Aorta (tissue), 5 donors: ENCODE measurements around the gene TRIM50. TPM values are rescaled to one million over a fixed set of nuclear protein-coding genes. Genes with fewer than 3 reads are reported as not detected.
"Not testable (repeated sequence)": the region's sequence is repeated elsewhere in the genome, so short reads cannot be mapped to it uniquely, and the experiment has no call there.

Experiments
- ATAC-seq: fragments of 200-7000 bp; cut with Tn5 transposase; one replicate; pipeline ENCODE4 v1.9.1; 2022; ENCODE audit warnings: moderate library complexity; ENCODE audit not compliant: low FRiP score
- DNase-seq, 2 donors: peaks; one replicate each; pipeline ENCODE4 v3.0.0-alpha.2; 2020
- H3K27ac ChIP-seq, 2 donors: one replicate each; pipeline ENCODE4 v1.5.1; 2013; ENCODE audit warnings: low read length in 2 of 2, mild to moderate bottlenecking in 2 of 2, moderate library complexity in 2 of 2, control low read depth in 1 of 2, inconsistent platforms in 1 of 2, low read depth in 1 of 2
- H3K27me3 ChIP-seq, 2 donors: one replicate each; pipeline ENCODE4 v1.6.1; 2013; ENCODE audit warnings: control low read depth in 1 of 2, low read length in 1 of 2, mild to moderate bottlenecking in 1 of 2, moderate library complexity in 1 of 2; ENCODE audit not compliant: insufficient read depth in 2 of 2, control insufficient read depth in 1 of 2
- H3K36me3 ChIP-seq, 2 donors: one replicate each; pipeline ENCODE4 v1.6.1; 2013; ENCODE audit warnings: control low read depth in 1 of 2, low read length in 1 of 2, mild to moderate bottlenecking in 1 of 2; ENCODE audit not compliant: insufficient read depth in 2 of 2, control insufficient read depth in 1 of 2
- H3K4me1 ChIP-seq, 2 donors: one replicate each; pipeline ENCODE4 v1.6.1; 2013; ENCODE audit warnings: low read length in 2 of 2, control low read depth in 1 of 2, mild to moderate bottlenecking in 1 of 2, moderate library complexity in 1 of 2; ENCODE audit not compliant: insufficient read depth in 2 of 2, control insufficient read depth in 1 of 2
- H3K4me3 ChIP-seq, 2 donors: one replicate each; pipeline ENCODE4 v1.5.1; 2013; ENCODE audit warnings: low read length in 2 of 2, control low read depth in 1 of 2, mild to moderate bottlenecking in 1 of 2
- H3K9me3 ChIP-seq: one replicate; pipeline ENCODE4 v1.6.1; 2013; ENCODE audit warnings: mild to moderate bottlenecking, low read length; ENCODE audit not compliant: control insufficient read depth
- WGBS, 2 donors: extraction: QIAGEN DNeasy Blood & Tissue Kit; methylation state at CpG; one replicate each; pipeline ENCODE4 v1.1.7; 2013; 5-methylcytosine and 5-hydroxymethylcytosine counted together
- intact Hi-C, 2 donors: fragments of 100-400 bp; cut with DNase I; formaldehyde crosslinking; loops; one replicate each; pipeline versions ENCODE4 v1.14.2 to v1.15.0; 2022
- polyA plus RNA-seq, 2 donors: library from polyadenylated mRNA; stranded (reverse); fragments of 200-250 nt; gene quantifications; one replicate each; pipeline ENCODE4 v1.2.3, GENCODE V29; 2013
- total RNA-seq, 2 donors: library from RNA; stranded (reverse); fragmentation: NEBNext Ultra II Directional; extraction: Animal tissue kit (Norgen Biotek cat#: 25700); gene quantifications; one replicate each; pipeline ENCODE4 v1.2.1, GENCODE V29; 2021
- donor health status: healthy with polysubstance abuse.
- donor health status: Bipolar disorder and iron deficiency.
- donor health status: DM: no; HTN: no; CAD: no.
- donor health status: DM: no; HTN: no; CAD: no.
- donor health status: DM: yes; HTN: yes; CAD: no.

TRIM50 gene
- total and polyA plus RNA-seq, 4 donors = 0.38 to 2.2 TPM; not detected in 2

GRCh38 chr7:73364006-73364728 is 36.3 kb upstream of the TRIM50 start:
- Histone ChIP-seq H3K27me3 (no peaks in the 10 kb centered on the region), H3K27ac (no peak overlapping the region), H3K4me1 (no peaks in the 10 kb centered on the region), H3K4me3 (no peak overlapping the region), H3K36me3 (no peaks in the 10 kb centered on the region), H3K9me3 (no peaks in the 10 kb centered on the region)
- intact Hi-C loops = no loop called here
- WGBS, 2 donors = 46 to 47% methylated on average over 24 to 25 of the region's 25 CpGs
- no peak for DNase-seq
- ATAC-seq = no peak

DNA sequence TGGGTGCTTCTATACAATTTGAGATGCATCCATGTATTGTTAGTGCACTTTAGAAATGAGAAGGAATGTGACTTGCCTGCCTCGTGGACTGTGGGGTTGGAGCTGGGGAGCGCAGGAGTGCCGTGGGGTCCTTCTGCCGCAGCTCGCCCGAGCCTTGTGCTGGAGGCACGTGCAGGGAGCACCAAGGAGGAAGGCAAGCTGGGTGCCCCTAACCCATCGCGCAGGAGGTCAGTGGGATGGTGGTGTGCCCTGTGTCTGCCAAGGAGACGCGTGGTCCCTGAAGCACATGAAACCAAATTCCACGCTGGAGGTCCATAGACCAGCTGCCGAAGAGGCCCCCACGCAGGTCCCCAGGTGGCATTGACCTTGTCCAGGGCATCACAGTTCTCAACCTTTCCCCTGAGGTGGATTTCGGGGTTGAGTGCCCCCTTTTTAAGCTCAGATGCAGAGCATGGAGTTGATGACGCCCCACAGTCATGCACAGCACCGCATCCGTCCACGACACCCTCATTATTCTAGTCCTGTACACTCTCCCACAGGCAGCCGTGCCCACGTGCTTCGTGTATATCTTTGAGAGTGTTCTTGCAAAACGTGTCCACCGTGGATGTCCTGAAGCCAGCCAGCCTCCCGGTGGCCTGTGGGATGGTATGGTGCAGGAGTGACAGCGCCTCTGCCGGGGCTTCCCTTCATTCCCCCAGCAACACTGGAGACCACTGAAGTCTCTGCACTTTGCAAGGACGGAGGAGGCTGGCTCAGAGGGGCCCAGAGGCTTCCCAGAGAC is 35.5 kb upstream of the TRIM50 start:
- ATAC-seq (no peak), DNase-seq (no peak)
- Histone ChIP-seq H3K36me3 (no peaks in the 10 kb centered on the region), H3K27me3 (no peaks in the 10 kb centered on the region), H3K4me3 (no peak overlapping the region), H3K4me1 (no peaks in the 10 kb centered on the region), H3K27ac (no peak overlapping the region), H3K9me3 (no peaks in the 10 kb centered on the region)
- 85 to 86% methylated on average over 28 of the region's 28 CpGs for WGBS, 2 donors
- intact Hi-C loops = no loop called here

DNA sequence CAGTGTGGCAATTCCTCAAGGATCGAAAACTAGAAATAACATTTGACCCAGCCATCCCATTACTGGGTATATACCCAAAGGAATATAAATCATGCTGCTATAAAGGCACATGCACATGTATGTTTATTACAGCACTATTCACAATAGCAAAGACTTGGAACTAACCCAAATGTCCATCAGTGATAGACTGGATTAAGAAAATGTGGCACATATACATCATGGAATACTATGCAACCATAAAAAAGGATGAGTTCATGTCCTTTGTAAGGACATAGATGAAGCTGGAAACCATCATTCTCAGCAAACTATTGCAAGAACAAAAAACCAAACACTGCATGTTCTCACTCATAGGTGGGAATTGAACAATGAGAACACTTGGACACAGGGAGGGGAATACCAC is 32.7 kb upstream of the TRIM50 start:
- intact Hi-C loops, H3K27me3 ChIP-seq, H3K36me3 ChIP-seq, H3K27ac ChIP-seq, H3K4me1 ChIP-seq, ATAC-seq, H3K9me3 ChIP-seq, DNase-seq, H3K4me3 ChIP-seq: not testable (repeated sequence)
- WGBS, 2 donors = 92 to 93% methylated on average over 1 of the region's 1 CpG

DNA sequence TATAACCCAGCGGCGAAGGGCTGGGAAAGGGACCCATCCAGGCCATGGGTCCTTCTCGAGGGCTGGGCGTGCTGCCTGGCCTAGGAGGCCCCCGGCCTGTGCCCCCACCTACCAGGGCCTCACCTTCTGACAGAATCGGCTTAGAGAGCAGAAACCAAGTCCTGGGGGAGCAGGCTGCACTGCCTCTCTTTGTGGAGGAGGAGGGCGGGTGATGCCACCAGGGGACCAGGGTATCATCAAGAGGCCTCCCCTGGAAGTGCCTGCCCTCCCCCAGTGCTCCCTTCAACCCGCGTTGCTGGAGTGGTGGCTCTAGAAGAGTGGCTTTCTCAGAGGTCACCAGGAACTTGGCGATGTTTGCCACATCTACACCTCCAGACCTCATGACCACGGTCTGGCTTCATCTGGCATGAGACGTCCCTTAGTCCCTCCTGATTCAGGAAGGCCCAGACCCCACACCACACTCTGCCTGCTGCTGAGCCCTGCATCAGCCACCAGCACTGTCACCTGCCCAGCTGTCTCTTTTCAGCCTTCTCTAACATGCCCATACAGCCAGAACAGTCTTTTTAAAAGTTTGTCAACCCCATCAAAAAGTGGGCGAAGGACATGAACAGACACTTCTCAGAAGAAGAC is 32.0 kb upstream of the TRIM50 start:
- H3K9me3 ChIP-seq = no peaks in the 10 kb centered on the region
- no peaks in the 10 kb centered on the region for H3K4me1 ChIP-seq
- no peaks in the 10 kb centered on the region for H3K27me3 ChIP-seq
- intact Hi-C loops = no loop called here
- DNase-seq (no peak), ATAC-seq (no peak)
- no peaks in the 10 kb centered on the region for H3K36me3 ChIP-seq
- H3K4me3 ChIP-seq = no peak overlapping the region
- no peak overlapping the region for H3K27ac ChIP-seq
- WGBS, 2 donors = 93 to 94% methylated on average over 13 of the region's 13 CpGs

DNA sequence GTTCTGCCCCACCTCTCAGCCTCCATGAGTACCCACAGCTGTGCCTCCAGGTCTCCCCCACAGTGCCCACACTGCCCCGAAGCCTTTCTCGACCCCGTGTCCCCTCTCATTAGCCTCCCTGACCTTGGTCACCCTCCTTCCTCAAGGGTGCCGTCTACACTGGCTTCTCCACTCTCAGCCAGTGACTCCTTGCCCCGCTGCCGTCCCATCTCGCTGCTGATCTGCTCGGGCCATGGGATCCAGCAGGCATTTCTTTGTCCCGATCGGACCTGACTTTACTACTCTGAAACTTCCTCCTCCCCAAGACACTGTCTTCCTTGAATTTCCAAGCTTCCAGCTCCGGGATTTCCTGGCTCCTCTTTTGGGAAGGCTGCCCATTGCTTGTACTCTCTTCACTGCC is 31.4 kb upstream of the TRIM50 start:
- intact Hi-C loops = no loop called here
- ATAC-seq (peak; percentile 19), DNase-seq (no peak)
- Histone ChIP-seq H3K27ac (no peak overlapping the region), H3K4me1 (no peaks in the 10 kb centered on the region), H3K36me3 (no peaks in the 10 kb centered on the region), H3K27me3 (no peaks in the 10 kb centered on the region), H3K9me3 (no peaks in the 10 kb centered on the region), H3K4me3 (no peak overlapping the region)
- WGBS, 2 donors = 86 to 89% methylated on average over 11 of the region's 11 CpGs

GRCh38 chr7:73358590-73359275 is 30.9 kb upstream of the TRIM50 start:
- Histone ChIP-seq H3K9me3 (no peaks in the 10 kb centered on the region), H3K27ac (no peak overlapping the region), H3K4me1 (no peaks in the 10 kb centered on the region), H3K36me3 (no peaks in the 10 kb centered on the region), H3K27me3 (no peaks in the 10 kb centered on the region), H3K4me3 (no peak overlapping the region)
- intact Hi-C loops = no loop called here
- no peak for DNase-seq
- ATAC-seq = no peak
- 71 to 72% methylated on average over 21 of the region's 21 CpGs for WGBS, 2 donors

DNA sequence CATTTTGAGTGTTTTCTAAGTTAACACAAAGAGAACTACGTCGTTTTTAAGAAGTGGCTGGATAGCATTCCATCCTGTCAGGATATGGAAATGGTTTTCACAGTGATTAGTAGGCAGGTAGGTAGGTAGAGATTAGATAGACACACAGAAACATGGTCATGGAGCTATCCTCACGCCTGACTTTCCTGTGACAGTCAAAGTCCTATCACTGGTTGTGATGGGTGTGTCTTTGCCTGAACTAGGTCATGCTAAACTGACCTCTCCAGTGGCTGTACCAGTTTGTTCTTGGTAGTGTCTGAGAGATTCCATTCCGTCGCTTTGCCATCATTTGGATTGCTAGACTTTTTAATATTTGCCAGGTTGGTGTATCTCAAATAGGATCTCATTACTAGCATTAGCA is 28.3 kb upstream of the TRIM50 start:
- Histone ChIP-seq H3K36me3 (no peaks in the 10 kb centered on the region), H3K4me1 (no peaks in the 10 kb centered on the region), H3K4me3 (no peak overlapping the region), H3K27ac (no peak overlapping the region), H3K27me3 (no peaks in the 10 kb centered on the region), H3K9me3 (peaks cover 2% of the 10 kb centered on the region)
- no peak for DNase-seq
- ATAC-seq = no peak
- WGBS, 2 donors = 77 to 79% methylated on average over 5 of the region's 5 CpGs
- intact Hi-C loops = no loop called here

DNA sequence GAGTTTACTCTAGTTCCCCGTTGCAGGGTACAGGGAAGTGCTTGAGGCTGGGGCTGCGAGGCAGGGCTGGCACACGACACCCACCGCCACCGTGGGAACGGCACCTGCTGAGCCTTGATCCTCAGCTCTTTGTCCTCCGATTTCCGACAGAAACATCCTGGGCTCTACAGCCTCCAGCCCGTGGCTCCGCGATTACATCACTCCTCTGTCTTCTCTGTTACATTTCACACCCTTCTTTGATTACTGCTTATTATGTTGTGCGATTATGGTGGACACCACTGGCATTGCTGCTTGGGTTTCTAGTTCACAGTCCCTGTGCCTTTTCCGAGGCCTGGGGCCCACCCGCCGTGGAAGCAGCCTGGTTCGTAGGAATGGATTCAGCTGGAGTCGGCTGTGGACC is 26.9 kb upstream of the TRIM50 start:
- H3K27me3 ChIP-seq = no peaks in the 10 kb centered on the region
- intact Hi-C loops = no loop called here
- no peak overlapping the region for H3K27ac ChIP-seq
- WGBS, 2 donors = 84 to 87% methylated on average over 17 of the region's 17 CpGs
- H3K36me3 ChIP-seq = no peaks in the 10 kb centered on the region
- H3K9me3 ChIP-seq = peaks cover 2% of the 10 kb centered on the region
- H3K4me1 ChIP-seq = no peaks in the 10 kb centered on the region
- DNase-seq (no peak), ATAC-seq (no peak)
- no peak overlapping the region for H3K4me3 ChIP-seq
